SK-N-SH (cell line): ENCODE results near the gene CD248.
"Not testable (repeated sequence)": the region's sequence is repeated elsewhere in the genome, so short reads cannot be mapped to it uniquely, and the experiment has no call there.

Experiments
- CTCF ChIP-seq: fragments of 200-600 bp; sonication (generic); IDR thresholded peaks from 2 replicates; pipeline ENCODE4 v1.6.1; 2017; ENCODE audit warnings: antibody characterized with exemption, mild to moderate bottlenecking, moderate library complexity
- FOXJ3 ChIP-seq: sonication (generic); formaldehyde crosslinking; IDR thresholded peaks from 2 replicates; pipeline ENCODE4 v1.5.1; 2020; ENCODE audit warnings: mild to moderate bottlenecking, missing genetic modification reagents
- FOXM1 ChIP-seq: IDR thresholded peaks from 2 replicates; pipeline ENCODE4 v1.4.0; 2012; ENCODE audit warnings: low read depth, mild to moderate bottlenecking
- JUND ChIP-seq: IDR thresholded peaks from 2 replicates; pipeline ENCODE4 v1.4.0; 2012
- MAX ChIP-seq: IDR thresholded peaks from 2 replicates; pipeline ENCODE4 v1.4.0; 2012; ENCODE audit warnings: low read depth
- TCF12 ChIP-seq: IDR thresholded peaks from 2 replicates; pipeline ENCODE4 v1.4.0; 2012
- YY1 ChIP-seq: IDR thresholded peaks from 2 replicates; pipeline ENCODE4 v1.4.0; 2012; ENCODE audit warnings: low read depth, mild to moderate bottlenecking
- TF ChIP-seq, protein P1 (sequence below): IDR thresholded peaks from 2 replicates; pipeline ENCODE4 v1.4.0; 2012; ENCODE audit warnings: low read depth, borderline replicate concordance
- TF ChIP-seq, protein P2 (sequence below): IDR thresholded peaks from 2 replicates; pipeline ENCODE4 v1.6.1; 2012; ENCODE audit warnings: mild to moderate bottlenecking, low read depth, low read length, moderate library complexity
- TF ChIP-seq, protein P3 (sequence below): IDR thresholded peaks from 2 replicates; pipeline ENCODE4; 2012

DNA sequence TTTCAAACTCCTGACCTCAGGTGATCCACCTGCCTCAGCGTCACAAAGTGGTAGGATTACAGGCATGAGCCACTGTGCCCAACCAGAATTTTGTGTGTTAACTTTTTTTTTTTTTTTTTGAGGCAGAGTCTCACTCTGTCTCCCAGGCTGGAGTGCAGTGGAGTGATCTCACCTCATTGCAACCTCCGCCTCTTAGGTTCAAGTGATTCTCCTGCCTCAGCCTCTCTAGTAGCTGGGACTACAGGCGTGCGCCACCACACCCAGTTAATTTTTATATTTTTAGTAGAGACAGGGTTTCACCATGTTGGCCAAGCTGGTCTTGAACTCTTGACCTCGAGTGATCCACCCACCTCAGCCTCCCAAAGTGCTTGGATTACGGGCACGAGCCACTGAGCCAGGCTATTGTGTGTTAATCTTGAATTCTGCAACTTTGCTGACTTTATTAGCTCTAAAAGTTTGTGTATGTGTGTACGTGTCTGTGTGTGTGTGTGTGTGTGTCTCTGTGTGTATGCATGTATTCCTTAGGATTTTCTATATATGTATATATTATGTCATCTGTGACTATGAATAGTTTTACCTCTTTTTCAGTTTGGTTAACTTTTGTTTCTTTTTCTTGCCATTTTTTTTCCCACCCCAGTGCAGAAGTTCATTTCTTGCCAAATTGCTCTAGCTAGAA is 33.9 kb upstream of the CD248 start:
- TF ChIP-seq CTCF; MAX; FOXJ3 (CRISPR knock-in tag); FOXM1; TCF12; YY1; JUND: not testable (repeated sequence)
- TF ChIP-seq, protein P1, sequence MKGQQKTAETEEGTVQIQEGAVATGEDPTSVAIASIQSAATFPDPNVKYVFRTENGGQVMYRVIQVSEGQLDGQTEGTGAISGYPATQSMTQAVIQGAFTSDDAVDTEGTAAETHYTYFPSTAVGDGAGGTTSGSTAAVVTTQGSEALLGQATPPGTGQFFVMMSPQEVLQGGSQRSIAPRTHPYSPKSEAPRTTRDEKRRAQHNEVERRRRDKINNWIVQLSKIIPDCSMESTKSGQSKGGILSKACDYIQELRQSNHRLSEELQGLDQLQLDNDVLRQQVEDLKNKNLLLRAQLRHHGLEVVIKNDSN: not testable (repeated sequence)
- TF ChIP-seq, protein P2, sequence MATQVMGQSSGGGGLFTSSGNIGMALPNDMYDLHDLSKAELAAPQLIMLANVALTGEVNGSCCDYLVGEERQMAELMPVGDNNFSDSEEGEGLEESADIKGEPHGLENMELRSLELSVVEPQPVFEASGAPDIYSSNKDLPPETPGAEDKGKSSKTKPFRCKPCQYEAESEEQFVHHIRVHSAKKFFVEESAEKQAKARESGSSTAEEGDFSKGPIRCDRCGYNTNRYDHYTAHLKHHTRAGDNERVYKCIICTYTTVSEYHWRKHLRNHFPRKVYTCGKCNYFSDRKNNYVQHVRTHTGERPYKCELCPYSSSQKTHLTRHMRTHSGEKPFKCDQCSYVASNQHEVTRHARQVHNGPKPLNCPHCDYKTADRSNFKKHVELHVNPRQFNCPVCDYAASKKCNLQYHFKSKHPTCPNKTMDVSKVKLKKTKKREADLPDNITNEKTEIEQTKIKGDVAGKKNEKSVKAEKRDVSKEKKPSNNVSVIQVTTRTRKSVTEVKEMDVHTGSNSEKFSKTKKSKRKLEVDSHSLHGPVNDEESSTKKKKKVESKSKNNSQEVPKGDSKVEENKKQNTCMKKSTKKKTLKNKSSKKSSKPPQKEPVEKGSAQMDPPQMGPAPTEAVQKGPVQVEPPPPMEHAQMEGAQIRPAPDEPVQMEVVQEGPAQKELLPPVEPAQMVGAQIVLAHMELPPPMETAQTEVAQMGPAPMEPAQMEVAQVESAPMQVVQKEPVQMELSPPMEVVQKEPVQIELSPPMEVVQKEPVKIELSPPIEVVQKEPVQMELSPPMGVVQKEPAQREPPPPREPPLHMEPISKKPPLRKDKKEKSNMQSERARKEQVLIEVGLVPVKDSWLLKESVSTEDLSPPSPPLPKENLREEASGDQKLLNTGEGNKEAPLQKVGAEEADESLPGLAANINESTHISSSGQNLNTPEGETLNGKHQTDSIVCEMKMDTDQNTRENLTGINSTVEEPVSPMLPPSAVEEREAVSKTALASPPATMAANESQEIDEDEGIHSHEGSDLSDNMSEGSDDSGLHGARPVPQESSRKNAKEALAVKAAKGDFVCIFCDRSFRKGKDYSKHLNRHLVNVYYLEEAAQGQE: not testable (repeated sequence)
- TF ChIP-seq, protein P3, sequence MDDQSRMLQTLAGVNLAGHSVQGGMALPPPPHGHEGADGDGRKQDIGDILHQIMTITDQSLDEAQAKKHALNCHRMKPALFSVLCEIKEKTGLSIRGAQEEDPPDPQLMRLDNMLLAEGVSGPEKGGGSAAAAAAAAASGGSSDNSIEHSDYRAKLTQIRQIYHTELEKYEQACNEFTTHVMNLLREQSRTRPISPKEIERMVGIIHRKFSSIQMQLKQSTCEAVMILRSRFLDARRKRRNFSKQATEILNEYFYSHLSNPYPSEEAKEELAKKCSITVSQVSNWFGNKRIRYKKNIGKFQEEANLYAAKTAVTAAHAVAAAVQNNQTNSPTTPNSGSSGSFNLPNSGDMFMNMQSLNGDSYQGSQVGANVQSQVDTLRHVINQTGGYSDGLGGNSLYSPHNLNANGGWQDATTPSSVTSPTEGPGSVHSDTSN: not testable (repeated sequence)
